Mucosa of descending colon (tissue), 3 donors: ENCODE results near the gene RIPK3. TPM values are rescaled to one million over a fixed set of nuclear protein-coding genes. Genes with fewer than 3 reads are reported as not detected.

Source experiments
- ATAC-seq: fragments of 200-7000 bp; cut with Tn5 transposase; one replicate; pipeline ENCODE4 v1.9.1; 2020; ENCODE audit warnings: mild to moderate bottlenecking, moderate library complexity
- DNase-seq, 3 donors: peaks; one replicate each; pipeline ENCODE4 v3.0.0-alpha.2; 2020
- H3K36me3 ChIP-seq: fragments of 200-600 bp; one replicate; pipeline ENCODE4 v1.8.0; 2021; ENCODE audit warnings: low read depth, mild to moderate bottlenecking
- H3K4me1 ChIP-seq: fragments of 200-600 bp; one replicate; pipeline ENCODE4 v1.8.0; 2021; ENCODE audit warnings: low read depth, mild to moderate bottlenecking
- H3K4me3 ChIP-seq: fragments of 200-600 bp; one replicate; pipeline ENCODE4 v1.8.0; 2021; ENCODE audit warnings: mild to moderate bottlenecking
- H3K9me3 ChIP-seq: fragments of 200-600 bp; one replicate; pipeline ENCODE4 v1.8.0; 2021; ENCODE audit warnings: mild to moderate bottlenecking
- intact Hi-C, 2 donors: fragments of 100-400 bp; cut with DNase I in 1 of 2; cut with micrococcal nuclease in 1 of 2; formaldehyde crosslinking; loops; one replicate each; pipeline versions ENCODE4 v1.11.0 to v1.11.1; 2022; cut with DNase I, micrococcal nuclease
- total RNA-seq, 3 donors: library from RNA; stranded (reverse); fragmentation: NEBNext Ultra II Directional in 2 of 3; extraction: Animal tissue kit (Norgen Biotek cat#: 25700) in 2 of 3; gene quantifications; one replicate each; pipeline versions ENCODE4 v1.2.1 to v1.2.4, GENCODE V29; 2021 to 2023
- TF ChIP-seq, protein P1 (sequence below): fragments of 200-600 bp; IDR thresholded peaks from one replicate; pipeline ENCODE4 v1.8.0; 2022; ENCODE audit warnings: antibody characterized with exemption, mild to moderate bottlenecking
- donor health status: DM: no; HTN: no; CAD: no; lungs with moderate emphysema.
- donor health status: DM: no; HTN: no; CAD: no.
- donor health status: DM: no; HTN: yes; CAD: no.

Gene RIPK3
- total RNA-seq, 3 donors from 2014 or later: 40.6 to 99.9 (median 71.7) TPM

DNA sequence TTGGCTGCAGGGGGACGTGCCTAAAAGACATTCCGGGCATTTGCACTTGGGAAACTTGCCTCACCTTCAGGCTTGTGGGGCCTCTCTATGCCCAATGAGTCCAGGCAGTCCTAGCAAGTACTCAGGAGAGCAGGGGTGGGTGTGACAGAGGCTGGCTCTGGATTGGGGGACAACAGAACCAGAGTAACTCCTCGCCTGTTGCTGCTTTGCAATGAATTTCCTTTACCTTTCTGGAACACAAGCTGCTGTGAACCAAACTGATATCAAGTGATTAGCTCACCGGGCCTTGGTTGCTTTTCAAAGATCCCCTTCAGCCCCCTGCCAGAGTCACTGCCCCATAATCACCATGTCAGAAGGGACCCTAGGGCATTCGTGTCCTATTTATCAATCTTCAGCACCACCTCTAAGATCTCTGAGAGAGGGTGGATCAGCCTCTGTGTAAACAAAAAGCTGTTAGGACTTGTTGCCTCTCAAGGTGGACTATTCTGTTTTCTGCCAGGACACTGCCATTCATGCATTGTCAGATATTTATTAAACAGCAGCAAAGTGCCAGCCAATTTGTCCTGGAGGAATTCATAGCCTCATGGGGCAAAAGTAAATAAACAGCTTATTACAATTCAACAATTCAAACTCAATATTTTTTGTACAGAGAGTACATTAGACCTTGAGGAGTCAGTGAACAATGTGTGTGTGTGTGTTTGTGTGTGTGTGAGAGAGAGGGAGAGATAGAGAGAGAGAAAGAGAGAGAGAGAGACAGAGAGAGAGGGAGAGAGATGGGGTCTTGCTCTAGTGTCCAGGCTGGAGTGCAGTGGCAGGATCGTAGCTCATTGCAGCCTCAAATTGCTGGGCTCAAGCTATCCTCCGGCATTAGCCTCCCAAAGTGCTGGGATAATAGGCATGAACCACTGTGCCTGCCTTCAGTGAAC lies 39.5 kb upstream of the RIPK3 start:
- intact Hi-C loops: no loop called here
- H3K4me1 ChIP-seq: no peaks in the 10 kb centered on the region
- no peaks in the 10 kb centered on the region for H3K9me3 ChIP-seq
- no peak for DNase-seq
- H3K36me3 ChIP-seq: no peaks in the 10 kb centered on the region
- TF ChIP-seq, protein P1, sequence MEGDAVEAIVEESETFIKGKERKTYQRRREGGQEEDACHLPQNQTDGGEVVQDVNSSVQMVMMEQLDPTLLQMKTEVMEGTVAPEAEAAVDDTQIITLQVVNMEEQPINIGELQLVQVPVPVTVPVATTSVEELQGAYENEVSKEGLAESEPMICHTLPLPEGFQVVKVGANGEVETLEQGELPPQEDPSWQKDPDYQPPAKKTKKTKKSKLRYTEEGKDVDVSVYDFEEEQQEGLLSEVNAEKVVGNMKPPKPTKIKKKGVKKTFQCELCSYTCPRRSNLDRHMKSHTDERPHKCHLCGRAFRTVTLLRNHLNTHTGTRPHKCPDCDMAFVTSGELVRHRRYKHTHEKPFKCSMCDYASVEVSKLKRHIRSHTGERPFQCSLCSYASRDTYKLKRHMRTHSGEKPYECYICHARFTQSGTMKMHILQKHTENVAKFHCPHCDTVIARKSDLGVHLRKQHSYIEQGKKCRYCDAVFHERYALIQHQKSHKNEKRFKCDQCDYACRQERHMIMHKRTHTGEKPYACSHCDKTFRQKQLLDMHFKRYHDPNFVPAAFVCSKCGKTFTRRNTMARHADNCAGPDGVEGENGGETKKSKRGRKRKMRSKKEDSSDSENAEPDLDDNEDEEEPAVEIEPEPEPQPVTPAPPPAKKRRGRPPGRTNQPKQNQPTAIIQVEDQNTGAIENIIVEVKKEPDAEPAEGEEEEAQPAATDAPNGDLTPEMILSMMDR: no peak
- ATAC-seq: no peak
- no peak overlapping the region for H3K4me3 ChIP-seq

DNA sequence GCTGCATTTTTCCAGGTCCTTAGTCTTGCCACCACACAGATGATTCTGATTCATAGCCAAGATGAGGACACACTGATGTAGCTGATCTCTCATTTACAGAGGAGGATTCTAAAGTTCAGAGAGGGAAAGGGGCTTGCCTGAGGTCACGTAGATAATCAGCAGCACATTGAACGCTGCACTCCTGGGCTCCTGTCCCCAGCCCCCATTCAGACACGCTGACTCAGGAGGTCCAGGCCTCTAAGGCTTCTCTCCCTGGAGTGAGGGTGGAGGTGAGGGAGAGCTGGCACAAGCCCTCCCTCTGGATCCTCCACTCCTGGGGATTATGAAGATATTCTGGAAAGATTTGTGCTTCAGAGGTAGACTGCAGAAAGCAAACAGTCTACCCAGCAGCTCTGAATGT lies 38.5 kb upstream of the RIPK3 start:
- no peaks in the 10 kb centered on the region for H3K36me3 ChIP-seq
- no peak overlapping the region for H3K4me3 ChIP-seq
- no peaks in the 10 kb centered on the region for H3K9me3 ChIP-seq
- ATAC-seq: no peak
- DNase-seq: no peak
- intact Hi-C loops: no loop called here
- TF ChIP-seq, protein P1: no peak
- no peaks in the 10 kb centered on the region for H3K4me1 ChIP-seq

DNA sequence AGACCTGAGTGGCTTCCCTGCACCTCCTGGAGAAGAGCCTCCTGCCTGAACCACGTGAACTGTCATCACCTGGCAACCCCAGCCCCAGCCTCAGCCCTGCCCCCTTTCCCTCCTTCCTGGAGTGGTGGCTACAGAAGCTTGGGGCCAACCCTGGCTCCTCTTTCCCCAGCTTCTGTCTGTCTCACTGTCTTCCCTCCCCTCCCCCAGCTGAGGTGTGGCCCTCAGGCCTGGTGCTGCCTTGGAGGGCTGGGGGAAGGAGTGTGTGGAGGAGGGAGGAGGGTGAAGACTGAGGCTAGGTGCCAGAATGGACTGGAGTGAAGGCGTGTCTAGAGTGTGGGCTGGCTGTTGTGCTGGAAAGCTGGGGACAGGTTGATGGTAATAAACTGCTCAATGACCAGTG lies 37.9 kb upstream of the RIPK3 start:
- TF ChIP-seq, protein P1: no peak
- intact Hi-C loops: no loop called here
- Histone ChIP-seq H3K9me3 (no peaks in the 10 kb centered on the region), H3K4me1 (no peaks in the 10 kb centered on the region), H3K36me3 (no peaks in the 10 kb centered on the region), H3K4me3 (no peak overlapping the region)
- DNase-seq: peak in 1 of 3 donors; percentile 40
- ATAC-seq: peak; percentile 53

DNA sequence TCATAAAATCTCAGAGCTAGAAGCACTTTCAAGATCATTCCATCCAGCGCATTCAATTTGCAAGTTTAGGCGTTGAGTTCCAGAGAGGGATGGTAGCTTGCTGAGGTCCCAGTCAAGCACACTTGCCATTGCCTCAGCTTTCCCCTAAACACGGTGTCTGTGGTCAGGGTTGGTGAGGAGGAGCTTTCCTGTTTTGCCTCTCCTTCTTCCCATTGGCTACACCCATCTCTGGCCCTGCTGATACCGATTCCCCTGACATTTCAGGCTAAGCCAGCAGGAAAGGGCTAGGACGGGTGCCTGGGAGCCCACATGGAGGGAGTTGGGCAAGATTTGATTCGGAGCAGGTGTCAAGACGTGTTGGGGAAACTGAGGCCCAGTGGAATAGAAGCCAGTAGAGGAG lies 37.3 kb upstream of the RIPK3 start:
- intact Hi-C loops: no loop called here
- DNase-seq: no peak
- Histone ChIP-seq H3K4me3 (no peak overlapping the region), H3K36me3 (no peaks in the 10 kb centered on the region), H3K4me1 (no peaks in the 10 kb centered on the region), H3K9me3 (no peaks in the 10 kb centered on the region)
- TF ChIP-seq, protein P1: no peak
- no peak for ATAC-seq

DNA sequence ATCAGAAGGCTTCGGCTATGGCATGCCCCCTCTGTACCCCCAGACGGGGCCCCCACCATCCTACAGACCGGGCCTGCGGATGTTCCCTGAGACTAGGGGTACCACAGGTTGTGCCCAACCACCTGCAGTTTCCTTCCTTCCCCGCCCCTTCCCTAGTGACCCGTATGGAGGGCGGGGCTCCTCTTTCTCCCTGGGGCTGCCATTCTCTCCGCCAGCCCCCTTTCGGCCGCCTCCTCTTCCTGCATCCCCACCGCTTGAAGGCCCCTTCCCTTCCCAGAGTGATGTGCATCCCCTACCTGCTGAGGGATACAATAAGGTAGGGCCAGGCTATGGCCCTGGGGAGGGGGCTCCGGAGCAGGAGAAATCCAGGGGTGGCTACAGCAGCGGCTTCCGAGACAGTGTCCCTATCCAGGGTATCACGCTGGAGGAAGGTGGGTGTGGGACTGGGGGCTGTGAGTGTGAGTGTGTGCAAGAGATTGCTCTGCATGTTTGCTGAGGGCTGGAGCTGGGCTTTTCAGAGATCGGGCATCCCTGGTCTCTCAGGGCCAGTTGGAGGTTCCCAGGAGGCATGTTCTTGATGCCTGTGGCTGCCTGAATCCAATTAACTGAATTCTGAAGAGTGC lies 36.8 kb upstream of the RIPK3 start:
- no peak for DNase-seq
- no peaks in the 10 kb centered on the region for H3K4me1 ChIP-seq
- no peak overlapping the region for H3K4me3 ChIP-seq
- no peaks in the 10 kb centered on the region for H3K36me3 ChIP-seq
- intact Hi-C loops: no loop called here
- no peak for ATAC-seq
- no peaks in the 10 kb centered on the region for H3K9me3 ChIP-seq
- TF ChIP-seq, protein P1: no peak
